ENCODE measurements around the gene SCGB1A1. TPM values are rescaled to one million over a fixed set of nuclear protein-coding genes. Genes with fewer than 3 reads are reported as not detected.

Gene SCGB1A1
- total and polyA plus RNA-seq, 7 donors, result 0.35 TPM; not detected in 6

- WGBS, 3 donors, result 80 to 88% (median 86%) methylated on average over 8 of the region's 8 CpGs
- no peak overlapping the region for H3K4me3 ChIP-seq
- H3K9me3 ChIP-seq, result no peaks in the 10 kb centered on the region
- no peaks in the 10 kb centered on the region for H3K36me3 ChIP-seq (ENCODE audit: insufficient read depth in 1 of 2, low read depth in 1 of 2)
- H3K27ac ChIP-seq, result no peak overlapping the region
- no peak for ATAC-seq
- no peak for TF ChIP-seq CTCF (IDR thresholded peaks at IDR 0.05)
- no peaks in the 10 kb centered on the region for H3K4me1 ChIP-seq
- peaks cover 0 to 5% (median under 1%) of the 10 kb centered on the region in 3 donors for H3K27me3 ChIP-seq (ENCODE audit: insufficient read depth in 3 of 3, low read length in 2 of 3)
- intact Hi-C loops (cut with DNase I), result no loop called here
- no peak for DNase-seq
Observed at GRCh38 chr11:62451241-62451621, 32.4 kb downstream of the SCGB1A1 start.

GRCh38 chr11:62452261-62452660 lies 33.4 kb downstream of the SCGB1A1 start:
- intact Hi-C loops (cut with DNase I), result no loop called here
- no peaks in the 10 kb centered on the region for H3K9me3 ChIP-seq
- no peaks in the 10 kb centered on the region for H3K27me3 ChIP-seq (ENCODE audit: insufficient read depth in 3 of 3, low read length in 2 of 3)
- no peak overlapping the region for H3K4me3 ChIP-seq
- no peaks in the 10 kb centered on the region for H3K36me3 ChIP-seq (ENCODE audit: insufficient read depth in 1 of 2, low read depth in 1 of 2)
- ATAC-seq (no peak), DNase-seq (no peak)
- no peaks in the 10 kb centered on the region for H3K4me1 ChIP-seq
- H3K27ac ChIP-seq, result no peak overlapping the region
- no peak for TF ChIP-seq CTCF (IDR thresholded peaks at IDR 0.05)
- WGBS, 3 donors, result 92 to 96% (median 95%) methylated on average over 6 of the region's 6 CpGs

DNA sequence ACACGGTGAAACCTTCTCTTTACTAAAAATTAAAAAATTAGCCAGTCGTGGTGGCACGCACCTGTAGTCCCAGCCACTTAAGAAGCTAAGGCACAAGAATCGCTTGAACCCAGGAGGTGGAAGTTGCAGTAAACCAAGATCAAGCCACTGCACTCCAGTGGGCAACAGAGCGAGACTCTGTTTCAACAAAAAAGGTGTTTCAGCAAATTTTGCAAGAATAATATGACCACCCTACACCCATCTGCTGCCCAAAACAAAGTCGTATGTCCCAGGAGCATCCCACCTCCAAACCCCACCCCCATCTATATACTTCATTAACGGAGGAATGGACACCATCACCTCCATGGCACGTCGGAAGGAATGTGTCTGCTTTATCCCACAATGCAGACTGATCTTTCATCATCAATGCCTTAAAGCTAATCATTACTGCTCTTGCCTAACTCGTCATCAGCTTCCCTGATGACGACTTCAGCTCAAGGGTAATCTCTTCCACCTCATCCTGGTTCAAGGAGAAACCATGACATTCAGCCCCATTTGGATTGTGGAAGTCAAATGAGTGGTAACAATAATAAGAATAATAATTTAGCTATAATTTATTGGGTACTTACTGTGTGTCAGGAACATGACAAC lies 34.1 kb downstream of the SCGB1A1 start:
- Histone ChIP-seq H3K27me3 (ENCODE audit: insufficient read depth in 3 of 3, low read length in 2 of 3) (no peaks in the 10 kb centered on the region), H3K27ac (no peak overlapping the region), H3K9me3 (no peaks in the 10 kb centered on the region), H3K4me3 (no peak overlapping the region), H3K4me1 (no peaks in the 10 kb centered on the region), H3K36me3 (ENCODE audit: insufficient read depth in 1 of 2, low read depth in 1 of 2) (no peaks in the 10 kb centered on the region)
- no peak for ATAC-seq
- intact Hi-C loops (cut with DNase I), result no loop called here
- DNase-seq, result no peak
- no peak for TF ChIP-seq CTCF (IDR thresholded peaks at IDR 0.05)
- 94 to 96% (median 95%) methylated on average over 11 of the region's 11 CpGs for WGBS, 3 donors

DNA sequence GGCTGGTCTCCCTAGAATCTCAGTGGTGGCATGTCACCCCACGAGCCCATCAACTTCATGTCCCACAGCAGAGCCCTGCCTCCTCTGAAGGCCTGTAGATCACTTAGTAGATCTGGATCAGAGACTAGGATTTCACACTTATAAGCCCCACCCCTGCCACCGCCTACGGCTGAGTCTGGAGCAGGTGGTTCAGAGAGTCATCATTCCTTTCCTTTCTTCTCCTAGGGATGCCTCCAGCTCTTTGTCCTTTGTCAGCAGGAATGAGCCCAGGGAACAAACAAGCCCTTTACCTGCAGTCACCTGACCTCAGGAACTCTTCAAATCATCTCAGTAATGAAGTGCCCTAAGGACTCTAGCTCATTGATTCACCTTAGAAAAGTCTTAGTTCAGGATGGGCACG lies 37.8 kb downstream of the SCGB1A1 start:
- Histone ChIP-seq H3K9me3 (no peaks in the 10 kb centered on the region), H3K36me3 (ENCODE audit: insufficient read depth in 1 of 2, low read depth in 1 of 2) (no peaks in the 10 kb centered on the region), H3K4me3 (no peak overlapping the region), H3K27me3 (ENCODE audit: insufficient read depth in 3 of 3, low read length in 2 of 3) (no peaks in the 10 kb centered on the region), H3K27ac (no peak overlapping the region), H3K4me1 (no peaks in the 10 kb centered on the region)
- no peak for TF ChIP-seq CTCF (IDR thresholded peaks at IDR 0.05)
- ATAC-seq, result no peak
- 76 to 84% (median 82%) methylated on average over 4 of the region's 4 CpGs for WGBS, 3 donors
- intact Hi-C loops (cut with DNase I), result no loop called here
- no peak for DNase-seq

DNA sequence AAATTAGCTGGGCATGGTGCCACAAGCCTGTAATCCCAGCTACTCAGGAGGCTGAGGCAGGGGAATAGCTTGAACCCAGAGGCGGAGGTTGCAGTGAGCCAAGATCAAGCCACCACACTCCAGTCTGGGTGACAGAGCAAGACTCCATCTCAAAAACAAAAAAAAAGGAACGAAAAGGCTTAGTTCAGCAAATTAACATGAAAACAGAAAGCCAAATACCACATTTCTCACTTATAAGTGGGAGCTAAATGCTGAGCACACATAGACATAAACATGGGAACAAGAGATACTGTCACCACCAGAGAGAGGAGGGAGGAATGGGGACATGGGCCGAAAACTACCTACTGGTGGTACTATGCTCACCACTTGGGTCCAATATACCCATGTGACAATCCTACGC lies 38.6 kb downstream of the SCGB1A1 start:
- Histone ChIP-seq H3K27ac (no peak overlapping the region), H3K4me1 (no peaks in the 10 kb centered on the region), H3K36me3 (ENCODE audit: insufficient read depth in 1 of 2, low read depth in 1 of 2) (no peaks in the 10 kb centered on the region), H3K27me3 (ENCODE audit: insufficient read depth in 3 of 3, low read length in 2 of 3) (no peaks in the 10 kb centered on the region), H3K4me3 (no peak overlapping the region), H3K9me3 (no peaks in the 10 kb centered on the region)
- TF ChIP-seq CTCF (IDR thresholded peaks at IDR 0.05), result no peak
- ATAC-seq (no peak), DNase-seq (no peak)
- 82 to 86% (median 83%) methylated on average over 4 of the region's 4 CpGs for WGBS, 3 donors
- intact Hi-C loops (cut with DNase I), result no loop called here

Data from psoas muscle (tissue), 8 donors.